ENCODE data around the gene PMFBP1.

DNA sequence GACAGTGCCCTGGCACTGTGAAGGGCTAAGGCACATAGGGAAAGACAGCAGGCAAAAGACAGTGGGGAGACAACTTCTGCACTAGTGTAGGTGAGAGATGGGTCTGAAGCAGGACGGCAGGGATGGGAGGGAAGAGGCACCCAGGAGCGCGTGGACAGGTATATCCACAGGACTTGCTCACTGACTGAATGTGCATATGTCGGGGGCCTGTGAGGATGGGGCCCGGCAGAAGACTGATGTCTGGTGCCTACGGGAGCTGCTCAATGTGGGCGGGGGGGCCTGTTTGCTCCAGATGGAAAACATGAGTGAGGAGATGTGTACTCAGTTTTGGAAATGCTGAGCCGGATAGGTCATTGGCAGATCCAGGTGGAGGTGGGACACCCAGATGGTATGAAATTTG lies 47.3 kb upstream of the PMFBP1 start:
- TF ChIP-seq POLR2A (IDR thresholded peaks at IDR 0.05; ENCODE audit: low read depth, low read length) (no peak), POLR2AphosphoS5 (IDR thresholded peaks at IDR 0.05; ENCODE audit: low read depth, low read length) (no peak), TAF1 (IDR thresholded peaks at IDR 0.05; ENCODE audit: borderline replicate concordance, low read depth, low read length) (no peak)
